ENCODE measurements around the gene SHC2.

GRCh38 chr19:449916-450315, 10.9 kb downstream of the SHC2 start:
- TF ChIP-seq CTCF (IDR thresholded peaks at IDR 0.05) = no peak
- no peak for TF ChIP-seq POLR2A (IDR thresholded peaks at IDR 0.05)

Measured in adrenal gland (tissue), 5 donors.